SK-N-MC (cell line): ENCODE measurements around the gene LACRT.
A peak's percentile ranks its signal among the peaks of the same experiment; 100 is the strongest.

Source experiments
- DNase-seq: peaks from one replicate; pipeline ENCODE4 v3.0.0-alpha.2; 2011; ENCODE audit warnings: low read depth, low spot score
- H3K27ac ChIP-seq: fragments of 200-600 bp; sonication (generic); 2 replicates; pipeline ENCODE4 v1.5.1; 2016; ENCODE audit warnings: mixed run types
- H3K36me3 ChIP-seq: fragments of 200-600 bp; sonication (generic); 2 replicates; pipeline ENCODE4 v1.6.1; 2017; ENCODE audit warnings: antibody characterized with exemption, low read length, mixed read lengths; ENCODE audit not compliant: insufficient read depth
- H3K4me3 ChIP-seq: fragments of 200-600 bp; sonication (generic); 2 replicates; pipeline ENCODE4 v1.5.1; 2016
- H3K9ac ChIP-seq: fragments of 200-600 bp; sonication (generic); 2 replicates; pipeline ENCODE4 v1.8.0; 2017; ENCODE audit warnings: mixed run types, mixed read lengths; ENCODE audit not compliant: insufficient read length
- H3K9me3 ChIP-seq: fragments of 200-600 bp; sonication (generic); 2 replicates; pipeline ENCODE4 v1.6.1; 2017; ENCODE audit warnings: low read depth, mild to moderate bottlenecking, antibody characterized with exemption, low read length, moderate library complexity, mixed read lengths
- EZH2 ChIP-seq: fragments of 200-600 bp; sonication (generic); IDR thresholded peaks from one replicate; pipeline ENCODE4 v1.6.1; 2017; ENCODE audit warnings: antibody characterized with exemption
- FOXP2 ChIP-seq: optimal IDR thresholded peaks from 2 replicates; pipeline ENCODE3; 2011; ENCODE audit warnings: mild to moderate bottlenecking, moderate library complexity; ENCODE audit not compliant: insufficient read depth; ENCODE audit errors: extremely low read length, control extremely low read depth
- POLR2AphosphoS5 ChIP-seq: IDR thresholded peaks from 2 replicates; pipeline ENCODE4 v1.6.1; 2012; ENCODE audit warnings: mild to moderate bottlenecking, low read depth, low read length, borderline replicate concordance

The LACRT gene

DNA sequence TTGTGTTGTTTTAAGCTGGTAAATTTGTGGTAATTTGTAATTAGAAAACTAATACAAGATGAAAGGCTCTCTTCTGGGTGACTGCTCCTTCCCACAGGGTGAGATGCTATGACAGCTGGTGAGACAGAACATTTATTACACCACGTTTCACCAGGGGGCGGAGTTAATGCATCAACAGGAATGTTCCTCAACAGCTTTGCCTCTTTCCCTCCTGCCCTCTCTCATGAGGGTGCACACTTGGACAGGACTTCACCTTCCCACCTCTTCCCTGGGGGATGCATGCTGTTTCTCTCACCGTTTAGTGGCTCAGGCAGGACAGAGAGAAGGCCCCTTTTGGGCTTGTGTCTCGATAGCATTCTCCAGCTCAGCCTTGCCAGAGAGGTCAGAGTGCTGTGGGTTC is 32.9 kb downstream of the LACRT start:
- DNase-seq: no peak
- H3K36me3 ChIP-seq: no peaks in the 10 kb centered on the region
- peak overlapping the region; percentile 99 for H3K27ac ChIP-seq
- TF ChIP-seq EZH2: no peak
- no peak for TF ChIP-seq FOXP2
- TF ChIP-seq POLR2AphosphoS5: peak; percentile 58; the same call in 1 of the 2 replicates
- no peaks in the 10 kb centered on the region for H3K9me3 ChIP-seq
- H3K4me3 ChIP-seq: peak overlapping the region; percentile 60
- H3K9ac ChIP-seq: peak overlapping the region; percentile 79

DNA sequence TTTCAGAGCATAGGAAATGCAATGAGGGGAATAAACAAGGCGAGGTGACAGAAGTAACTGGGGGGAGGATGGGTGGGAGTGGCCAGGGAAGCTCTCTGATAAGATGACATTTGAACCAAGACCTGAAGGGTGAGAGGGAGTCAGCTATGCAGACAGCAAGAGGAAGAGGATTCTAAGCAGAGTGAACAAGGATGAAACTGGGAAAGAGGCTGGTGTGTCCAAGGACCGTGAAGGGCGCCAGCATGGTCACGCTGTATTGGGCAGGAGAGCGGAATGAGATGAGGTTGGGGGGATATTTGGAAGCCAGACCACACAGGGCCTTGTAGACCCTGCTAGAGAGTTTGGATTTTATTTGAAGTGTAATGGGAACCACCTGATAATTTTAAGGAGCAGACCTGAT is 35.7 kb downstream of the LACRT start:
- Histone ChIP-seq H3K9ac (no peak overlapping the region), H3K36me3 (no peaks in the 10 kb centered on the region), H3K9me3 (no peaks in the 10 kb centered on the region), H3K4me3 (no peak overlapping the region), H3K27ac (no peak overlapping the region)
- TF ChIP-seq EZH2: no peak
- TF ChIP-seq POLR2AphosphoS5: no peak
- no peak for TF ChIP-seq FOXP2
- no peak for DNase-seq

DNA sequence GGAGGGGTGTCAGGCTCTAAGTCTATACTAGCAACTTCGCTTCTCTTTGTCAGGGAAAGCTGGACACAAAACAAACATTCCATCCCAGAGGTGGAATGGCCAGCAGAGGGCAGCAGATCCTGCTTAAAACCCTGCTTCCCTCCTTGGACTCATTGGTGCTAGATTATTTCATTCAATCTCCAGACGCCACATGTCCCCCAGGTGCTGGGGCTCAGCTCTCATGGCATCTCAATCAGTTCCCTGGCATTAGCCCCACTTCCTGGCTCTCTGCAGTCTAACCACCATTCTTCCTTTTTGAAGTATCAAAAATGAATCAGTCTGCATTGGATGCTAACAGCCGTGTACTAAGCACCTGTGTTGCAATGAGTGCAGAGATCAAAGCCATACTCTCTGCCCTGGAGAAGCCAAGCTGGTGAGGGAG is 38.2 kb downstream of the LACRT start:
- peak; percentile 84 for DNase-seq
- peak overlapping the region; percentile 75 for H3K27ac ChIP-seq

DNA sequence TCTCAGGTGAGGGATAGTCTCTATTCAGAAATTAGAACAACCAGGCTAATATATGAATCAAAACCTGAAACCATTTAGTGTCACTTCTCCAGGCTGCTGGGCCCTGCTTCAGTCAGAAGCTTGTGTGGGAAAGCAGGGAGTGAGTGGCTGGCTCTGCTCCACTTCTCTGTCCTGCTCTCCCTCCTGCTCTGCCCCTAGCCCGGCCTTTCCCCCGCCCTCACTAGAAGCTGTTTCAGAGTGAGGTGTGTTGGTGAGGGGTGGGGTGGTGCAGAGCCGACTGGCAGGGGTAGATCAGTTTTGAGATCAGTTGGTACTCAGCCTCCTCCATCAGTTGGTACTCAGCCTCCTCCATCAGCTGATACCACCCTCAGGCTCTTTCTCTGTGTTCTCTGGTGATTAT is 39.2 kb downstream of the LACRT start:
- Histone ChIP-seq H3K9me3 (no peaks in the 10 kb centered on the region), H3K27ac (peak overlapping the region; percentile 75), H3K4me3 (no peak overlapping the region), H3K9ac (no peak overlapping the region), H3K36me3 (no peaks in the 10 kb centered on the region)
- DNase-seq: no peak
- TF ChIP-seq POLR2AphosphoS5 (no peak), EZH2 (no peak), FOXP2 (no peak)

More for the DNA sequence above, 38.2 kb downstream of the LACRT start:
- no peaks in the 10 kb centered on the region for H3K9me3 ChIP-seq
- no peak overlapping the region for H3K4me3 ChIP-seq
- peak overlapping the region; percentile 4 for H3K9ac ChIP-seq
- TF ChIP-seq EZH2 (no peak), POLR2AphosphoS5 (no peak), FOXP2 (no peak)
- no peaks in the 10 kb centered on the region for H3K36me3 ChIP-seq

DNA sequence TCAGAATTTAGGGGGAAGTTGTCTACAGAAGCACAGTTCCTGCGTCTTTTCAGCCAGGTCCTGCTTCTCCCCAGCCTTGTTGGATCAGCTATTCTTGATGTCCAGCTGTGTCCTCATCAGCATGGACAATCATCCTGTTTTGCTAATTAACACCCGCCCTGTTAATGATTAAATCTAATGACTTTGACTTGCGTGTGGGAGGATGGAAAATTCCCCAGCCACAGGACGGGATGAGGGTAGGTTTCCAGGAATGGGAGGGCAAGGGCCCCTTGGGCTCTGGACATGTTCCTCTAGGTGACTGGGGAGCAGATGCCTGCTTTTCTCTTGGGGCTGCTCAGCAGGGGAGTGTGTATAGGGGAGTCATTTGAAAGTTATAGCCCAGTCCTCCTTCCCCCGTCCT is 41.0 kb downstream of the LACRT start:
- Histone ChIP-seq H3K36me3 (no peaks in the 10 kb centered on the region), H3K9me3 (no peaks in the 10 kb centered on the region), H3K27ac (no peak overlapping the region), H3K4me3 (no peak overlapping the region), H3K9ac (peak overlapping the region; percentile 25)
- no peak for DNase-seq
- TF ChIP-seq POLR2AphosphoS5: no peak
- TF ChIP-seq EZH2: no peak
- no peak for TF ChIP-seq FOXP2

DNA sequence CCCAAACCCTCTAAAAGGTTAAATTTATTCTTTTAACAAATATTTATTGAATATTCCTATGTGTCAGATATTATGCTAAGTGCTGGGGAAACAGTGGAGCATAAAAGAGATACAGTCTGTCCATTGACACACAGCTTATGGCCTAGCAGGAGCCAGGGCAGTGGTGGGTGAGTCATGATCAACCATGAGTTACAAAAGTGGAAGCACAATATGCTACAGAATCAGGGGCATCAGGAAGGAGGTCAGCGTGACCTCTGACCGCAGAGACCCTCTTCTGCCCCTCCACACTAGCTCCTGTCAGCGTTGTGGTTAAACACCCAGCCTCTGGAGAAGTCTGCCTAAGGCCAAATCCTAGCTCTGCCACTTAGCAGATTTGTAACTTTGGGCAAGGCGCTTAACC is 41.6 kb downstream of the LACRT start:
- no peak for TF ChIP-seq FOXP2
- TF ChIP-seq POLR2AphosphoS5: no peak
- TF ChIP-seq EZH2: no peak
- H3K4me3 ChIP-seq: no peak overlapping the region

DNA sequence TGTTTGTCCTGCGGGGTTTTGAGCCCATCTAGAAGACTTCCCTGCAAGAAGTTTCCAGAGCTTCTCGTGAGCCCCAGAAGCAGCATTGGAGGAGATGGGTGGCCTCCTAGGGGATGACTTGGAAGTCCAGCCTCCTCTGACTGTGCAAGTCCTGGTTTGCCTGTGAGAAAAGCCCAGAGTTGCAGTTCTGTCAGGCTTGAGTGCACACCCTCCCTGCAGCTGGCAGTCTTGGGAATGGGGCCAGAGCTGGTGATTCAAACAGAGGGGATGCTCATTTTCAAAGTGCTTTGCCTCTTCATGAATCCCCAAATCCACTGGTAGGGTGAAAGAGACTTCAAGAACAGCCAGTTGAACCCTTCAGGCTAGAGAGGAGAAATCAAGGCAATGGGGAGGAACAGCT is 42.4 kb downstream of the LACRT start:
- Histone ChIP-seq H3K4me3 (no peak overlapping the region), H3K9me3 (no peaks in the 10 kb centered on the region), H3K9ac (no peak overlapping the region), H3K36me3 (no peaks in the 10 kb centered on the region), H3K27ac (no peak overlapping the region)
- no peak for DNase-seq
- no peak for TF ChIP-seq POLR2AphosphoS5
- no peak for TF ChIP-seq FOXP2
- TF ChIP-seq EZH2: no peak

More for the DNA sequence above, 41.6 kb downstream of the LACRT start:
- Histone ChIP-seq H3K27ac (no peak overlapping the region), H3K9me3 (no peaks in the 10 kb centered on the region), H3K36me3 (no peaks in the 10 kb centered on the region), H3K9ac (no peak overlapping the region)
- no peak for DNase-seq

DNA sequence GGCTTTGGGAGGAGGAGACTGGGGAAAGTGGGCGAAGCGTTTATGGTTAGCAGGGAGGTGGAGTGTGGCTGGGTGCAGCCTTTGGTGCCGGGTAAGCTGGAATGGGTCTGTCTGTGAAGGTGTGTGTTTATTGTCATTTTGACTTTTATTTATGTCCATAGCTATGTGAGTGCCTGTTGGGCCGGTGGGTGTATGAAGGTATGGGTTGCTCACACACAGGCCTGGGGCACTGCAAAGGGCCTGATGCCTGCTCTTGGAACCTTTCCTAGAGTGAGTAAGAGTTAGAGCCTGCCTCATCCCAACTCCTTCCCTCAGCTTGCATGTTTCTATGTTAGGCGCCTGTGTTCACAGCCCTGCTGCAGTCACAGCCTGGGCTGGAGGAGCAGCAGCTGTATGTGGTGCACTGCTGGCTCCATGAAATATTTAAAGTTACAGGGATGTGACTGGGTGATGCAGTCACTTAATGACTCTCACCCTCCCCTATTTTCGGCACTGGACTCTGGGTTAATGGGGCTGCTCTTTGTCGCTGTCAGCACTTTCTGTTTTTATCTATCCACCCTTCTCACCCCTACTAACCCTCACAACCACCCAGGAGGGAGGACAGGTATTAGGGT is 43.6 kb downstream of the LACRT start:
- peaks cover 6% of the 10 kb centered on the region for H3K36me3 ChIP-seq
- TF ChIP-seq FOXP2 (no peak), POLR2AphosphoS5 (no peak), EZH2 (no peak)
- no peak for DNase-seq
- 0 out of 2 replicates have a peak overlapping the region, but pooled peaks have one; percentile 16 for H3K4me3 ChIP-seq
- H3K9me3 ChIP-seq: no peaks in the 10 kb centered on the region
- H3K27ac ChIP-seq: peak overlapping the region; percentile 89
- peak overlapping the region; percentile 5 for H3K9ac ChIP-seq

GRCh38 chr12:54589964-54590363 is 44.7 kb downstream of the LACRT start:
- no peak for DNase-seq
- peak overlapping the region; percentile 89 for H3K27ac ChIP-seq
- no peak overlapping the region; the same call in 1 of the 2 replicates for H3K4me3 ChIP-seq
- H3K9ac ChIP-seq: no peak overlapping the region
- peaks cover 16% of the 10 kb centered on the region for H3K36me3 ChIP-seq
- TF ChIP-seq FOXP2 (no peak), POLR2AphosphoS5 (no peak), EZH2 (no peak)
- H3K9me3 ChIP-seq: no peaks in the 10 kb centered on the region
